Kidney (tissue), 14 donors: ENCODE results near the gene TBC1D10A. TPM values are rescaled to one million over a fixed set of nuclear protein-coding genes. Genes with fewer than 3 reads are reported as not detected.

Experiments used
- DNase-seq, 5 donors: peaks; one replicate each; pipeline ENCODE4 v3.0.0-alpha.2; 2013 to 2020
- FAIRE-seq: peaks from 2 replicates; lab custom pipeline; 2012; peaks lifted over from hg19 to GRCh38; lab: Jason Lieb, UNC
- H3K27ac ChIP-seq, 2 donors: one replicate each; pipeline ENCODE4 v1.7.0; 2013; ENCODE audit warnings: low read depth in 2 of 2, low read length in 2 of 2, inconsistent platforms in 1 of 2
- H3K27me3 ChIP-seq: one replicate; pipeline ENCODE4 v1.7.1; 2013; ENCODE audit warnings: low read length, inconsistent platforms; ENCODE audit not compliant: control insufficient read depth, insufficient read depth
- H3K36me3 ChIP-seq, 3 donors: one replicate each; pipeline versions ENCODE4 v1.7.0 to v1.7.1; 2013; ENCODE audit warnings: low read length in 3 of 3, control low read depth in 1 of 3, inconsistent platforms in 1 of 3; ENCODE audit not compliant: insufficient read depth in 3 of 3, control insufficient read depth in 2 of 3
- H3K4me1 ChIP-seq, 3 donors: one replicate each; pipeline versions ENCODE4 v1.7.0 to v1.7.1; 2013; ENCODE audit warnings: low read length in 3 of 3, inconsistent platforms in 1 of 3, low read depth in 1 of 3; ENCODE audit not compliant: control insufficient read depth in 2 of 3, insufficient read depth in 2 of 3
- H3K4me3 ChIP-seq, 3 donors: one replicate each; pipeline versions ENCODE4 v1.7.0 to v1.8.1; 2013; ENCODE audit warnings: low read length in 3 of 3, control low read depth in 1 of 3, inconsistent platforms in 1 of 3
- H3K9ac ChIP-seq, 3 donors: one replicate each; pipeline versions ENCODE4 v1.7.0 to v1.7.1; 2013; ENCODE audit warnings: low read length in 3 of 3, control low read depth in 1 of 3, inconsistent platforms in 1 of 3
- H3K9me3 ChIP-seq, 3 donors: one replicate each; pipeline versions ENCODE4 v1.7.0 to v1.7.1; 2013; ENCODE audit warnings: low read length in 3 of 3, control low read depth in 1 of 3, inconsistent platforms in 1 of 3; ENCODE audit not compliant: control insufficient read depth in 2 of 3, insufficient read depth in 1 of 3
- intact Hi-C: fragments of 100-400 bp; cut with DNase I; formaldehyde crosslinking; loops from one replicate; pipeline ENCODE4 v1.11.1; 2022
- polyA plus RNA-seq: library from polyadenylated mRNA; stranded (reverse); fragments of 350-450 nt; fragmentation: Illumina TruSeq; extraction: RNeasy Lipid Tissue Mini Kit (QIAGEN cat#74804); gene quantifications from one replicate; pipeline ENCODE4 v1.2.3, GENCODE V29; 2014; ENCODE audit warnings: low read depth, low replicate concordance; ENCODE audit not compliant: insufficient read depth
- total RNA-seq: library from RNA; stranded (reverse); fragmentation: NEBNext Ultra II Directional; extraction: Animal tissue kit (Norgen Biotek cat#: 25700); gene quantifications from one replicate; pipeline ENCODE4 v1.2.1, GENCODE V29; 2021
- TF ChIP-seq, protein P1 (sequence below): IDR thresholded peaks from 3 replicates; pipeline ENCODE4 v1.5.1; 2012; ENCODE audit warnings: mild to moderate bottlenecking, moderate library complexity, borderline replicate concordance; ENCODE audit not compliant: insufficient read depth; ENCODE audit errors: extremely low read depth
- donor health status: control.
- donor health status: control.
- donor health status: control.
- donor health status: control.
- donor health status: control.
- donor health status: DM: yes; HTN: yes; CAD: no.
- donor health status: Normal renal cell carcinoma (clear cell type).

The TBC1D10A gene
- total and polyA plus RNA-seq, 2 donors from 2014 or later, result 31.0 to 34.5 TPM

DNA sequence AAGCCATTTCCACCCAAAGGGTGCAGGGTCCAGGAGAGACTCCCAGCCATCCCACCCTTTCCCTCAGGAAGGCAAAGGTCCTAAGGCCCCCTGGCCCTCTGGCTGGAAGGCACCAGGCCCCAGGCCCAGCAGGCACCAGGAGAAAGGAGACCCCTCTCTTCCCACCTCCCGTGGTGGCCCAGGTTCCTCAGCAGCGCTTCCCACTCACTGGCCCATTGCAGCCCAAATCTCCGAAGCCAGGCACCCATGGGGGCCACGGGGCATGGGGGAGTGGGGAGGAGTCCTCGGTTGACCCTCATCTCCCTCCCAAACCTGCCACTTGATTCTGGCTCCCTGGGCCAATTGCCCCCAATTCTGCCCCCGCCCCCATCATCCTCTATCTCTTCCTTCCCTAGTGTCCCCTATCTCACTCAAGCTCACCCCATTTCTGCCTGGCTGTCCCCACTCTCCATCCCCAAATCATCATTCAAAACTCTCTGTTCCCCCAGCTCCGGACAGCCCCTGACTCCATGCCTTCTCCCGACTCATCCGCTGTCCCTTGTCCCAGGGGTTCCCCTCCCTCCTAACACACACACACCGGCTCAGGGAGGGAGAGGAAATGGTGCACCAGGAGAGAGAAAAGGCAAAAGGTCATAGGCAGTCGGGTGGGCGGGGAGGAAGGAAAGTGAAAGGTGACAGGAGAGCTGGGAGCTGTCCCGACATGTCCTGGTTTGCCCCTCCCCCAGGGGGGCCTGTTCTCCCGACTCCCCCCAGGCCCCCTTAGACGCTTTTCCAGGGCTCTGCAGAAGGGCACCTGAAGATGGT is 81.4 kb downstream of the TBC1D10A start:
- Histone ChIP-seq H3K27me3 (no peaks in the 10 kb centered on the region), H3K9ac (no peak overlapping the region), H3K9me3 (no peaks in the 10 kb centered on the region), H3K36me3 (no peaks in the 10 kb centered on the region), H3K27ac (peak overlapping the region in 1 of 2 donors; percentile 14), H3K4me3 (peak overlapping the region; percentile 3 to 54 (median 18)), H3K4me1 (peaks cover 2 to 9% (median 3%) of the 10 kb centered on the region in 3 donors)
- intact Hi-C loops, result no loop called here
- FAIRE-seq (no peak), DNase-seq (peak in 1 of 5 donors; percentile 48)
- TF ChIP-seq, protein P1, sequence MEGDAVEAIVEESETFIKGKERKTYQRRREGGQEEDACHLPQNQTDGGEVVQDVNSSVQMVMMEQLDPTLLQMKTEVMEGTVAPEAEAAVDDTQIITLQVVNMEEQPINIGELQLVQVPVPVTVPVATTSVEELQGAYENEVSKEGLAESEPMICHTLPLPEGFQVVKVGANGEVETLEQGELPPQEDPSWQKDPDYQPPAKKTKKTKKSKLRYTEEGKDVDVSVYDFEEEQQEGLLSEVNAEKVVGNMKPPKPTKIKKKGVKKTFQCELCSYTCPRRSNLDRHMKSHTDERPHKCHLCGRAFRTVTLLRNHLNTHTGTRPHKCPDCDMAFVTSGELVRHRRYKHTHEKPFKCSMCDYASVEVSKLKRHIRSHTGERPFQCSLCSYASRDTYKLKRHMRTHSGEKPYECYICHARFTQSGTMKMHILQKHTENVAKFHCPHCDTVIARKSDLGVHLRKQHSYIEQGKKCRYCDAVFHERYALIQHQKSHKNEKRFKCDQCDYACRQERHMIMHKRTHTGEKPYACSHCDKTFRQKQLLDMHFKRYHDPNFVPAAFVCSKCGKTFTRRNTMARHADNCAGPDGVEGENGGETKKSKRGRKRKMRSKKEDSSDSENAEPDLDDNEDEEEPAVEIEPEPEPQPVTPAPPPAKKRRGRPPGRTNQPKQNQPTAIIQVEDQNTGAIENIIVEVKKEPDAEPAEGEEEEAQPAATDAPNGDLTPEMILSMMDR, result no peak

DNA sequence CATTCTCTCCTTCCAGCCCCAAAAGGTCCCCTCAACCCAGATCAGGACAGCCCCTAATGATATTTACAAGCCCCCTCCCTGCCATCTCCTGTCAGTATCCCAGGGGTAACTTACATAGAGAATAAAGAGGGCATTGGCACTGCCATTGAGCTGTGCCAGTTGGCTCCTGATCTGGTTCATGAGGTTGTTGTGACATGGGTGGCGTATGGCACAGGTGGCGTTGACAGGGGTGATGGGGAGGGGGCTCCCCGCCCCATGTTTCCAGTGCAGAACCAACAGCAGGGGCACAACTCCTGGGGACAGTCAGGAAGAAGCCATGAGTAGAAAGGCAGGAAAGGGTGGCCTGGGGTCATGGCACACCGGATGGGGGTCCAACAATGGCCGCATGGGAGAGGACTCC is 82.1 kb downstream of the TBC1D10A start:
- H3K9ac ChIP-seq, result no peak overlapping the region
- no peaks in the 10 kb centered on the region for H3K27me3 ChIP-seq
- TF ChIP-seq, protein P1, result no peak
- intact Hi-C loops, result no loop called here
- no peaks in the 10 kb centered on the region for H3K9me3 ChIP-seq
- no peaks in the 10 kb centered on the region for H3K36me3 ChIP-seq
- H3K4me1 ChIP-seq, result peaks cover 0 to 9% (median 2%) of the 10 kb centered on the region in 3 donors
- DNase-seq (no peak), FAIRE-seq (no peak)
- H3K27ac ChIP-seq, result no peak overlapping the region
- no peak overlapping the region for H3K4me3 ChIP-seq

DNA sequence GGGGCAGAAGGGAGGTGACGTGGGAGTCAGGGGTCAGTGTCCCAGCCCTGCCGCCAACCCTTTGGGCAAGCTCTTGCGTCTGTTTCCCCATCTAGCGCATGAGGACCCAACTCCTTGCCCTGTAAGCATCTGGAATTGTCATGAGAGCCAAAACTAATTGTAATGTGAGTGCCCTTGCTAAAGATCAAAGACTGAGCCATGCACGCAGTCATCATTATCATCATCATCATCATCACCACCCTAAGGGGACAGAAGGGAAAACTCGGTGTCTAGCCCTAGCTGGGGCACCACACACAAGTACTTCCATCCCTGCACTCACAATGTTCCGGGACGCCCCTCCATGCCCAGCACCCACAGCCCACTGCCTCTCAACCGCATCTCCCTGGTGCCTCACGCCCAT is 82.7 kb downstream of the TBC1D10A start:
- Histone ChIP-seq H3K4me3 (no peak overlapping the region), H3K4me1 (peaks cover 0 to 9% (median 0%) of the 10 kb centered on the region in 3 donors), H3K27me3 (no peaks in the 10 kb centered on the region), H3K9me3 (no peaks in the 10 kb centered on the region), H3K36me3 (no peaks in the 10 kb centered on the region), H3K9ac (no peak overlapping the region), H3K27ac (no peak overlapping the region)
- TF ChIP-seq, protein P1, result no peak
- DNase-seq, result no peak
- FAIRE-seq, result no peak
- intact Hi-C loops, result no loop called here
